Keratinocyte (primary cell): ENCODE measurements around the gene FNDC10.

ENCODE experiments used
- EZH2 ChIP-seq: IDR thresholded peaks from one replicate; pipeline ENCODE4 v1.6.1; 2012; ENCODE audit warnings: inconsistent platforms, mild to moderate bottlenecking, low read length, moderate library complexity
- TF ChIP-seq, protein P1 (sequence below), 3 experiments: IDR thresholded peaks in 1 of 3; conservative IDR thresholded peaks in 1 of 3; optimal IDR thresholded peaks in 1 of 3; 2 replicates in 2 of 3; 3 replicates in 1 of 3; pipeline versions ENCODE3 to v1.5.1; 2011; ENCODE audit warnings: low read length in 3 of 3, mild to moderate bottlenecking in 3 of 3, moderate library complexity in 2 of 3, control low read depth in 1 of 3, inconsistent platforms in 1 of 3; ENCODE audit not compliant: insufficient read depth in 2 of 3; ENCODE audit errors: extremely low read depth in 1 of 3

GRCh38 chr1:1626207-1627141 lies 26.5 kb upstream of the FNDC10 start:
- TF ChIP-seq, protein P1, sequence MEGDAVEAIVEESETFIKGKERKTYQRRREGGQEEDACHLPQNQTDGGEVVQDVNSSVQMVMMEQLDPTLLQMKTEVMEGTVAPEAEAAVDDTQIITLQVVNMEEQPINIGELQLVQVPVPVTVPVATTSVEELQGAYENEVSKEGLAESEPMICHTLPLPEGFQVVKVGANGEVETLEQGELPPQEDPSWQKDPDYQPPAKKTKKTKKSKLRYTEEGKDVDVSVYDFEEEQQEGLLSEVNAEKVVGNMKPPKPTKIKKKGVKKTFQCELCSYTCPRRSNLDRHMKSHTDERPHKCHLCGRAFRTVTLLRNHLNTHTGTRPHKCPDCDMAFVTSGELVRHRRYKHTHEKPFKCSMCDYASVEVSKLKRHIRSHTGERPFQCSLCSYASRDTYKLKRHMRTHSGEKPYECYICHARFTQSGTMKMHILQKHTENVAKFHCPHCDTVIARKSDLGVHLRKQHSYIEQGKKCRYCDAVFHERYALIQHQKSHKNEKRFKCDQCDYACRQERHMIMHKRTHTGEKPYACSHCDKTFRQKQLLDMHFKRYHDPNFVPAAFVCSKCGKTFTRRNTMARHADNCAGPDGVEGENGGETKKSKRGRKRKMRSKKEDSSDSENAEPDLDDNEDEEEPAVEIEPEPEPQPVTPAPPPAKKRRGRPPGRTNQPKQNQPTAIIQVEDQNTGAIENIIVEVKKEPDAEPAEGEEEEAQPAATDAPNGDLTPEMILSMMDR (optimal IDR thresholded peaks at IDR 0.05 in 1 of 3, IDR thresholded peaks at IDR 0.05 in 1 of 3, conservative IDR thresholded peaks at IDR 0.05 in 1 of 3; ENCODE audit: extremely low read depth in 1 of 3, insufficient read depth in 2 of 3, low read length in 3 of 3): no peak
- no peak for TF ChIP-seq EZH2
